Measurements from ENCODE around the gene RGL1.

- TF ChIP-seq CTCF (IDR thresholded peaks at IDR 0.05) (no peak), POLR2AphosphoS5 (IDR thresholded peaks at IDR 0.05) (no peak)
Observed at GRCh38 chr1:183757061-183757460, 47.9 kb upstream of the RGL1 start.

Measured in esophagus muscularis mucosa (tissue), 3 donors.